Activated effector memory CD4-positive, alpha-beta T cell treated with Interleukin-2 at 50 U/mL for 16 hours (primary cell): ENCODE data around the gene HBEGF.

ENCODE experiments used
- DNase-seq: peaks from one replicate; pipeline ENCODE4 v3.0.0-alpha.2; 2020

Gene HBEGF, protein sequence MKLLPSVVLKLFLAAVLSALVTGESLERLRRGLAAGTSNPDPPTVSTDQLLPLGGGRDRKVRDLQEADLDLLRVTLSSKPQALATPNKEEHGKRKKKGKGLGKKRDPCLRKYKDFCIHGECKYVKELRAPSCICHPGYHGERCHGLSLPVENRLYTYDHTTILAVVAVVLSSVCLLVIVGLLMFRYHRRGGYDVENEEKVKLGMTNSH

DNA sequence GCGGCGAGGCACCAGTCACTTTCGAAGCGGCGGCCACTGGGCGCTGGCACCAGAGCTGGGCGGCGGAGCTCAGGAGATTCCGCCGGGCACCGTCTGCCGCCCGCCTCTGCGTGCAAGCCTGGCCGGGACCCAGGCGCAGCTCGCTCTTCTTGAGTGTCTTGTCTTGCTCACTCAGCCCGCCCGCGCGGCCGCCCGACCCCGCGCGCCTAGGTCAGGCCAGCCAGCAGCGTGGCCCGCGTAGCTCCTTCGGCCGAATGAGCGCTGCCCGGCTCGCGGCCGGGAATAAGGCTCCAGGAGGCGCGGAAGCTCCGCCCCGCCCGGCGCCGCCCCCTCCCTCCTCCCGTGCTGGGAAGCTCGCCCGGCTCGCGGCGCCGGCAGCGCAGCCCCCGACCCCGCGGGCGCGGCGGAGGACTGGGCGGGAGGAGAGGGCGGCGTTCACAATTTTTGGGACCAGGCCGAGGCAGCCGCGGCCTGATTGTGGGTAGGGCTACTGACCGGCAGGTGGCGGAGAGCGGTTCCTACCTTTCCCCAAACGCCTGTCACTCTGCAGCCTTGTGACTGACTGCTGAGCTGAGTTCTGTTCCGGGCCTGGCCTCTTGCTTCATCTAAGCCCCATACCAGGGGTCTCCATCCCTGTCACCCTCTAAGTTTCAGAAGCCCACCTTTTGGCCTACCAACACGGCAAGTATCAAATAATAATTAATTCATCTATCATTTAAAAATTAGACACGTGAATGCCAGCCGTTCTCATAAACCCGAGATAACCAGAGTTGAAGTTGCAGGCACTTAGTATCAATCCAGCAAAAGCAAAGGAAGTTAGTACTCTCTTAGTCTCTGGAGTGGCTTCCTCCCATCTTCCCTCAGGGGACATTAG is at the start of gene HBEGF:
Gene HBEGF (minus strand): TSS at position 256 of the 874 bp plus-strand sequence. CDS start 275 bp downstream, outside the sequence.
- peak; percentile 35 for DNase-seq

DNA sequence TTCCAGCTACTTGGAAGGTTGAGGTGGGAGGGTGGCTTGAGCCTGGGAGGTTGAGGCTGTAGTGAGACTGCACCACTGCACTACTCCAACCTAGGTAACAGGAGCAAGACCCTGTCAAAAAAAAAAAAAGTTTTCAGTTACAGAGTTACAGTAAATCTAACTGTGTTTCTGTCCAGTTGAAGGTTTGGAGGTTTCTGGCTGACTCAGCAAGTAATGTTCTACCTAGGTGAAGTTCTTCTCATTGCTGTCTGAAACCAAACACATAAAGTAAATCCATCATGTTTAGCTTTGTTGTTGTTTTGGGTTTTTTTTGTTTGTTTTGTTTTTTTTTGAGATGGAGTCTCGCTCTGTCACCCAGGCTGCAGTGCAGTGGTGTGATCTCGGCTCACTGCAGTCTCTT is 47.3 kb upstream of the HBEGF start:
- no peak for DNase-seq

GRCh38 chr5:140391732-140392131 is 45.3 kb upstream of the HBEGF start:
- DNase-seq = no peak

DNA sequence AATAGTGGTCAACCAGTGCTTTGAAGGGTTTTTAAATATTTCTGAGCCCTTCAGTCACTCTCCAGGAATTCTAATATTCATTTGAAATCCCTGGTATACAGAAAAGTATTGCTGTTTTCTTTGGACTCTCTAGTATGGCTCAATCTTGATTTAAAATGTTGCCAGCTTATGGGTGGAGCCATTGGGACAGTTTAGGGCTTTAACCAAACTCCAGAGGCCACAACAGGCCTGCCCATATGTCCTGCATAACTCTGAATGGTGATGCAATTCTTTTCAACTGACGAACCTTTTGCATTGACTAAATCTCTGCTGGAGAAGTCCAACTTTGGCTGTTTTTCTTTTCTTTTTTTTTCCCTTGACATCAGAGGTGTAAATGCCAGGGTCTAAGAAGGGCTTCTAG is 44.9 kb upstream of the HBEGF start:
- DNase-seq = no peak

DNA sequence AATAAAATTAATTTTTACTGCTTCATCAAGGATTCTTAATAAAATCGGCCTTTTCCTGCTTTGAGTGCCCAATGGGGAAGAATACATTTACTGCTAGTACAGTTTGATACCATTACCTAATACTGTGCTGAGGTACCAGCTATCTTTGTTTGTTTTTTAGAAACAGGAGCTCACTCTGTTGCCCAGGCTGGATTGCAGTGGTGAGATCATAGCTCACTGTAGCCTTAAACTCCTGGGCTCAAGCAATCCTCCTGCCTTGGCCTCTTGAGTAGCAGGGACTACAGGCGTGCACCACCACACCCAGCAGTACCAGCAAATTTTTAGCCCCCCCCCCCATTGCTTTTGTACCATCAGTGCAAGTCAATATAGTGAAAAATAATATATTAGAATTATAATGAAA is 41.6 kb upstream of the HBEGF start:
- DNase-seq = no peak

DNA sequence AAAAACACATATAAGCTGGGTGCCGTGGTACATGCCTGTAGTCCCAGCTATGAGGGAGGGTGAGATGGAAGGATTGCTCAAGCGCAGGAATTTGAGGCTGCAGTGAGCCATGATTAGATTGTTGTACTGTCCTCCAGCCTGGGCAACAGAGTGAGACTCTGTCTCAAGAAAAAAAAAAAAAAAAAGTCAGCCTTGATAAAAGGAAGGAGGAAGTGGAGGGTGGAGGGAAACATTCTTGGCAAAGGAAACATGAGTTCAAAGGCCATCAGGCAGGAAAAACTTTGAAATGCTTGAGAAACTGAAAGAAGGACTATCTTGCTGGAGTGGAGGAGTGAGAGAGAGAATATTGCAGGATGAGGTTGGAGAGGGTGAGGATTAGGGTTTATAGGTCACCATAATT is 36.9 kb upstream of the HBEGF start:
- DNase-seq = no peak

DNA sequence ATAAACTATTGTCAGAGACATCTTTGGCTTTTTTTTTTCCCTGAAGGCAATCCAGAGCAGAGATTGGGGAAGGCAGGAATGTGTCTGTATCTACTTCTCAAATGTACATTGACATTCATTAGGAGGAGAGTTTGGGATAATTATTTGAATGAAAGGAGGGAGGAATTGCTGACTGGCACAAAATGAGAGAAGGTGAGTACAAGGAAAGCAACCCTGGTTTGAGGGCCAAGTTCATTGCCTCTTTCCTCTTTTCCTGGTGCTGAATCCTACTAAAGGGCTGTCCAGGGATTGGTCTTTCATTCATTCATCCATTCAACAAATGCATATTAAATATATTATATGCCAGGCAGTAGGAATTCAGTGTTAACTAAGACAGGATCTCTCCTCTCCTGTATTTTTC is 36.5 kb upstream of the HBEGF start:
- no peak for DNase-seq

GRCh38 chr5:140381972-140382371 is 35.6 kb upstream of the HBEGF start:
- no peak for DNase-seq

- no peak for DNase-seq
Observed at GRCh38 chr5:140381351-140381750, 34.9 kb upstream of the HBEGF start.

DNA sequence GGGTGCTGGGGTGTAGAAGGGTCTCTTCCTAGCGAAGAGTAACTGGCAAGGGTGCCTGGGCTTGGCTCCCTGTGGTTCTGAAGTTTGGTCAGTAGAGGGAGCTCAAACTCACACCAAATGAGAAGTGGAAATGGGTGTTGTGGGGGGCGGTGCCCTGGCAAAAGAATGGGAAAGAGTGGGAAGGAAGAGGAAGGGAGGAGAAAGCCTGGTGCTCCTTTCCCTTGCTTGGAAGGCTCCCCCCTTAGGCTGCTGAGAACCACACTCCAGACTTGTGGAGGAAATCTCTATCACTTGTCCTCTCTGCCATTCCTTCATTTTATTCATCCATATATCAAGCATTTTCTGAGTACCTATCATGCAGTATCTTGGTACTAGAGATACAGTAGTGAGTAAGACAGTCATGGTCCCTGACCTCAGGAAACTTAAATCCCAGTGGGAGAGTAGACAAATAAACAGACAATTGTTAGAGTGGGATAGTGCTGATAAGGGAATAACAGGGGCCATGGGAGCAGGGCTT is 26.6 kb upstream of the HBEGF start:
- DNase-seq = no peak

DNA sequence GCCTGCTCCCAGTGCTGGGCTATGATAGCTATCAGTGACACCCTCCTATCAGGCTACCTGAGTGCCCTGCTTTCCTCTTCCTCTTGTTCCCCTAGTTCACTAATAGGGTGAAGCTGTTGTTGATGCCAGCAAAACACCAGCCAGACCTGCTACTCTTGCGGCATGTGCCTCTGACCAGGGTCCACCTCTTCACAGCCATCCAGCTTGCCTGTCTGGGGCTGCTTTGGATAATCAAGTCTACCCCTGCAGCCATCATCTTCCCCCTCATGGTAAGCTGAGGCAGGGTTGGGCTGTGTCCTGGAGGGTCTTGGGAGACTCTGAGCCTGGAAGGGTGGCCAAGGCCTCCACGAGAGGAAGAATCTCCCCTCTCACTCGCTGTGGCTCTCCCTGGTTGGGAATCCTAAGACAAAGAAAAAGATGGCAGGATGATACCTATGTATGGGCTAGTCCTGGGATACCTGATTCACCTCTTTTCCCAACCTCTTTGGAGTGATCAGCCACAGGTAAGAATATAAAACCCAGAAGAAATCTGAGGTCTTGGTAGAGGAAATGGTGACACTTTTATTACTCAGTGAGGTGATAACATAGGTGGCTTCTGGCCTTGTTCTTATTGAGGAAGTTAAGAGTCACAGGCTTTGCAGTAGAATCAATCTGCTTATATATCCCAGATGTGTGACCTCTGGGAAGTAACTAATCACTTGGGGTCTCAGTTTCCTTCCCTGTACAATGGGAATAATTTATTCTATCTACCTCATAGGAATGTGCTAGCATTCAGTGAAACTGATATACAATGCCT is 25.2 kb upstream of the HBEGF start:
- DNase-seq = no peak

DNA sequence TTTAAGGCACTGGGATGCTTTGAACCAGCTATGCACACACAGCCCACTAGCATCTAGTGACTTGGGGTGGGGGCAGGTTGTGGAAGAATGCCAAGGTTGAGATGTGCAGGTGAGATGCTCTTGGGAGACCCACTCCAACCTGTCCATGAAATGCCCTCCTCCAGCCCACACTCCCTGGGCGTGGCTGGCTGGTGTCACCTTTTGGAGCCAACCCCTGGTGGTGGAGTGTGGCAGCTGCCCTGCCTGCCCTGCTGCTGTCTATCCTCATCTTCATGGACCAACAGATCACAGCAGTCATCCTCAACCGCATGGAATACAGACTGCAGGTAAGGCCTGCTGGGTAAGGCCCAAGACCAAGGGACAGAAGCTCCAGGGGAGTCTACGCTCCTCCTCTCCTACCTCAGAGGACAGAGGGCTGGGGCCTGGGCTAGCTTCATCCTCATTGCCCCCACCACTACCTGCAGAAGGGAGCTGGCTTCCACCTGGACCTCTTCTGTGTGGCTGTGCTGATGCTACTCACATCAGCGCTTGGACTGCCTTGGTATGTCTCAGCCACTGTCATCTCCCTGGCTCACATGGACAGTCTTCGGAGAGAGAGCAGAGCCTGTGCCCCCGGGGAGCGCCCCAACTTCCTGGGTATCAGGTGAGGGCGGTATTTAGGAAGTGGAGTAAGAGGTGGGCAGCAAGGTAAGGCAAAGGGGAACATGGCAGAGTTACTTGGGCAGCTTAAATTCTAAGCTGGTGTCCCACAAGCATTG is 21.0 kb upstream of the HBEGF start:
- DNase-seq = no peak

DNA sequence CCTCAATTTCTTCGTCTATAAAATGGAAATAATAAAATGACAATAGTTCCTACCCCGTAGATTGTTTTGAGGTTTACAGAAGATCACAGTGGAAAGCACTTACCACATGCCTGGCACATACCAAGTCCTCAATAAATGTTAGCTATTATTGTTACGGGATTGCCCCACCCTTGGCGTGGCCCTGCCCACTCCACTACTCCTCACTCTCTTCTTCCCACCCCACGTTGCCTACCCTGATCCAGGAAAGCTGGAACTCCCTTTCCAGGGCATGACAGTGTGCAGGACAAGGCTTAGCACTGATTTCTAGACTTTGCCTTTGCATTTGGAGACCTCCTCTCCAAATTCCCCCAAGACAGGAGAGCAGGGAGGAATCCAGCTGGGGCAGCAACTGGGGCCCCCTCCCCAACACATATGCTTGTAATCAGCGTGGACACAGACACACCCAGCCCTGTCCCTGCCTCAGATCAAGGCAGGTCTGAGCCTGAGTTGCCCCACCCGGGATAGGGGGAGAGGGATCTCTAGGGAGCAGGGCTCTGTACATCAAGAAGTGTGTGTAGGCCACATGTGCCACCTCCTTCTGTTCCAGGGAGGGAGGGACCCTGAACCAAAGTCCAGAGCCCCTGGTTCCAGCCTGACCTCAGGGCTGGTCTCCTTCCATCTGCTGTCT is 20.3 kb upstream of the HBEGF start:
- no peak for DNase-seq

GRCh38 chr5:140365941-140366340 is 19.5 kb upstream of the HBEGF start:
- DNase-seq = no peak

DNA sequence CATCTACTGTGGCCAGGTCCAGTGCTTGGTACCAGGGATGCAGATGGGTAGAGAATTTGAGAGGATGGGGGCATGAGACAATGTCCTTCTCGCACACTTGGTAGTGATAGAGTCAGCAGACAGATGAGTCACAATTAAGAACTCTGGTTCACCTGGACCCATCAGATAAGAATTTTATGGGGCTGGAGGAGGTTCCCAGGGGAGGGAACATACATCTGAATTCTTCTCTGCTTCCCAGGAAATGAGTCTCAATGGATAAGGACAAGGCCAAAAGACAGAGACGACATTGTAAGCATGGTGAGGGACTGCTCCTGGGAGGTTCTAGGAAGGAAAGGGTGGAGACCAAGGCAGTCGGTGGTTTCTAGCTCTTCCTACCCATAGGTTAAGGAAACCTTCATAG is 18.9 kb upstream of the HBEGF start:
- no peak for DNase-seq

DNA sequence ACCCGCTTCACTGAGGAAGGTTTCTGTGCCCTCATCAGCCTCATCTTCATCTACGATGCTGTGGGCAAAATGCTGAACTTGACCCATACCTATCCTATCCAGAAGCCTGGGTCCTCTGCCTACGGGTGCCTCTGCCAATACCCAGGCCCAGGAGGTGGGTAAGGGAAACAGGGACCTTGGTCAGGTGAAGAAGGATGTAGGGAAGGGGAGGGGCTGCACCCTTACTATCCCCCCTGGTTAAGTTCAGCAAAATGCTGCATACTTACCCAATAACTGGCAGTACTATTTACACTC is 18.0 kb upstream of the HBEGF start:
- DNase-seq = no peak

GRCh38 chr5:140363631-140364471 is 17.4 kb upstream of the HBEGF start:
- no peak for DNase-seq

DNA sequence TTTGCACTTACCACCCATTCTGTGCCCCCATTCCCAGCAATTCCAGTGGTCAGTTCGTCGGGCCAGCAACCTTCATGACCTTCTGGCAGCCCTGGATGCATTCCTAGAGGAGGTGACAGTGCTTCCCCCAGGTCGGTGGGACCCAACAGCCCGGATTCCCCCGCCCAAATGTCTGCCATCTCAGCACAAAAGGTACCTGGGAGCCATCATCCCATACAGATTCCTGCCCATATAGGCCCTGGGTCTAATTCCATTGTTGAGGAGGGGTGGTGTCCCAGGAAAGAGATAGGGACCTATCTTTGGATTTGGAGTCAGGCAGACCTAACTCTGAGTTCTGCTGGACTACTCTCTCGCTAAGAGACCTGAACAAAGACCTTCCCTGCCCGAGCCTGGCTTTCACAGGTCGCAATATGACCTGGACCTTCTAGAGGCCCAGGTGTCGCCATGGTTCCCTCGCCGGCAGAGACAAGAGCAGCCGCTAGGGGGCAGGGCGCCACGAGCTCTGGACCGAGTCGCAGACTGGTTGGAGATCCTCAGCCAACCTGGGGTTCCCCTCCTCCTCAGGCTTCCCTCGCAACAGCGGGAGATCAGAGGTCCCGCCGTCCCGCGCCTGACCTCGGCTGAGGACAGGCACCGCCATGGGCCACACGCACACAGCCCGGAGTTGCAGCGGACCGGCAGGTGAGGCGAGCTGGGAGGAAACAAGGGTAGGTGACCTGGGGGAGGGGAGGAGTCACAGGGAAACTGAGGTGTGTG is 16.6 kb upstream of the HBEGF start:
- DNase-seq = peak; percentile 71

GRCh38 chr5:140362311-140362710 is 15.9 kb upstream of the HBEGF start:
- DNase-seq = no peak

DNA sequence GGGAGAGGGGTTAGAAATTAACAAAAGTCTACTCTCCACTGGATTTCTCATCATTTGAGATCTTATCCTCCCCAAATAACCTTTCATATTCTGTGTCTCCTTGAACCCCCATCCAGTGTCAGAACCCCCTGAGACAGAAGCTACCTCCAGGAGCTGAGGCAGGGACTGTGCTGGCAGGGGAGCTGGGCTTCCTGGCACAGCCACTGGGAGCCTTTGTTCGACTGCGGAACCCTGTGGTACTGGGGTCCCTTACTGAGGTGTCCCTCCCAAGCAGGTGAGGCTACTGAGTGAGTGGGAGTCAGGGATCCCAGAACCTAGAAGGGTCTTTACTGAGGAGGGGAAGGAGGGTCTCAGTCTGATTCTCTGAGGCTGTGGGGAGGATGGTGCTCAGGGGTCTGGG is 15.5 kb upstream of the HBEGF start:
- no peak for DNase-seq
